ENCODE data around the gene SYNDIG1.

Gene SYNDIG1

DNA sequence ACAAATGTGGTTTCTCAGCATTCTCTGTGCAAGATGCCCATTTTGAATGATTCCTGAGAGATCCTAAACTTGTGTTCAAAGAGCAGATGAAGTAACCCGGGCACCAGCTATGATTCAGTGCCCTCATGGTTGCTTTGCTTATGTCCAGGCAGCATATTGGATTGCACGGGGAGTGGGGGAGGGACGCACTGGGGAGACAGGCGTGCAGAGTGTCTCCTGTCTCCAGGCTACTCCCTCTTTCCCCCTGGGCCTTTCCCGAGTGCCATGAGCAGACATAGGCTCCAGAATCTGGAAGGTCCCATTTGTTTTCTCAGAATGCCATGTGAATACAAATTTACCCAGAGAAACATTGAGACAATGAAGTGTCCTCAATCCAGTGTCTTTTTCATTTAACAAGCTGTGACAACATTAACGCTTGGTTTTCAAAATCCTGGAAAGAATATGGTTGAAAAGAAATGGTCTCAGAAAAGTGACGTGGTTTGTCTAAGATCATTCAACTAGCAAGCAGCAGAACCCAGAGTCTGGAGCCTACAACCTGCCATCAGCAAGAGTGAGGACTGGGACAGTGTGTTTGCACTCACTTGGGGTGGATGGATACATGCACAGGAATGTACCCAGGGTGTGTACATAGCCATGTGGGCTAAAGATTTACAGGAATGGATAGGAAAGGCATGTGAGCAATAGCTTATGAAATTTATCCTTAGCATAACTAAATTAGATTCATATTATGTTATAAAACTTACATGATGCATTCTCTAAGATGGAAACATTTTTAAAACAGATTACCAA, 4.2 kb downstream of the SYNDIG1 start:
- DNase-seq: no peak

- DNase-seq: no peak
These were observed 8.6 kb downstream of the SYNDIG1 start for GRCh38 chr20:24477831-24478547.

DNA sequence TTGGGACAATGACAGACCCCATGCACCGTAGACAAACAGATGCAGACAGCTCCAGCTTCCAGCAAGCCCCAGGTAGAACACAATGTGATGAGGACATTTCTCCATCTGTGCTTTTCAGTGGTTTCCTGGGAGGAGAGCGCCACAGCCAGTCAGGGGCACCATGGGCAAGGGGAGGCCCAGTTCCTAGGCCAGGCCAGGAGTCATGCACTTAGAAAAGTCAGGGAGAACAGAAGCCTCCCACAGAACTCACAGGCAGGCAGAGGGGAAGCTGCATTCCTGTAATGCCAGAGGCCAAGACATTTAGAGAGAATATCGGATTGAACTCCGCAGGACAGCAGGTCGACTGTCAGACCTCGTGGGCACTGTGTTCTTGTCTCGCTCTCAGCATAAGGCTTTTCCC, 9.2 kb downstream of the SYNDIG1 start:
- no peak for DNase-seq

DNA sequence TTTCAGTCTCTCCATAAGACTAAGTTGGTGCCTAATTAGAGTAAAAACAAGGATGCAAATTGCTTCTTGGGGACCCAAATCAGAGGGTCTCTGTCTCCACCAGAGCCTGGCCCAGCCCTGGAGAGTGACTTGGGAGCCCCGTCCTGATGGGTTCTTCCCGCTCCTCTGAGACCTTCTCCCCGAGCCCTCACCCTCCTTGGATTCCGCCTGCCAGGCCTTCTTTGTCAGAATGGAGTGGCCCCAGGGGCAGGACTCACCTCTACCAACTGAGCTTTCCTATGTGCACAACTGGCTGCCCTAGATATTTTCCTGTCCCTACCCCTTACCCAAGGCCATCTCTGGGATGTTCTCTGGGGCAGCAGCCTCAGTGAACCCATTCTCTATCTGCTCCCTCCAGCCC, 9.7 kb downstream of the SYNDIG1 start:
- DNase-seq: no peak

GRCh38 chr20:24479595-24479994, 10.2 kb downstream of the SYNDIG1 start:
- no peak for DNase-seq

GRCh38 chr20:24480509-24480908, 11.1 kb downstream of the SYNDIG1 start:
- DNase-seq: no peak

GRCh38 chr20:24481173-24481572, 11.7 kb downstream of the SYNDIG1 start:
- no peak for DNase-seq

GRCh38 chr20:24483435-24484080, 14.1 kb downstream of the SYNDIG1 start:
- no peak for DNase-seq

GRCh38 chr20:24484081-24484450, 14.6 kb downstream of the SYNDIG1 start:
- no peak for DNase-seq

DNA sequence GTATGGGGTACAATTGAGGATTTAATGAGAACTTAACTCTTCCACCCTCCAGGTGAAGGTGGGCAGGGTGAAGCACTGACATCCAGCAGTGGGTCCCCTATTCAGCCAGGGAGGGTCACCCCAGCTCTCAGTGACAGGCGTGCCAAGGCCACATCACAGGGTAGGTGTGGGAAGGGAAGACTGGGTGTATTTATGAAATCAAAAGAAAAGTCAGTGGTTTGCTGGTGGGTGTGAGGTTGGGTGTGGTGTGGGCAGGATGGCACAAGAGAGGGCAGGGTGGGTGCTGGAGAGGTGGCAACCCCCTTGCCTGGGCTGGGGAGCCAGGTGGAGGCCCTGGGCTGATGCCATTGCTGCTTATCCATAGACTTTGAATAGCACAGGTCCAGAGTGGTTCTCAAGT, 16.6 kb downstream of the SYNDIG1 start:
- DNase-seq: no peak

GRCh38 chr20:24487240-24487639, 17.8 kb downstream of the SYNDIG1 start:
- no peak for DNase-seq

GRCh38 chr20:24487648-24488047, 18.2 kb downstream of the SYNDIG1 start:
- DNase-seq: no peak

DNA sequence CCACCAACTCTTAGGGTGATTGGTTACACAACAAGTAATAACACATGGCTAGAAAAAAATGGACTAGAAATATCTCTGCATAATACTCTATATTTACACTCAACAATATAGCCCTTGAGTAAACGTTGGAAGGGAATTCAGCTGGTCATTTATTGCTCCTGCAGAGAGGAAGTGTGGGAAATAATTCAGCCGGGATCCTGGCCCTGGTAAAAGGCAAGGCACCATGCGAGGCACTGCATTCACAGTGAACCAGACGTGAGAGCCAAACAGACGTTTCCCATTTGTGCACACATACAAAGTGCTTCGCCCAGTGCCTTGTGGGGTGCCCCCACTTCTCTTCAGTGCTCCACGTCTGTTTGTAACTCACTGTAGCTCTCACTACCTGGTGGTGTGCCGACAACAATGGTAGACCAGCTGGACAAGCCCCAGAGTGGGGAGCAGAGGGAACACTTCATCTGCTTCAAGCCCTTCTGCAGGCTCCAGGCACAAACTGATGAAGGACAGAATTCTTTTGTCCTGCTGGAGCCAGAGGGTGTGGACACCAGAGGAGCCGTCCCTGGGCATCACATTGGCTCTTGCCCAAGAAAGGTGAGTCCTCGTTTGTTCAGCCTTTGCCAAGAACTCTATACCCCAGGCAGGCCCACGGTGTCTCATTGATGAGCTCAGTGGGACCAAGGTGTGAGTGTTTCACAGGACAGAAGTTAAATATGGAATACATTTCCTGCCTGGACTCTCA, 18.8 kb downstream of the SYNDIG1 start:
- DNase-seq: no peak

GRCh38 chr20:24488800-24489175, 19.4 kb downstream of the SYNDIG1 start:
- no peak for DNase-seq

GRCh38 chr20:24489193-24489592, 19.8 kb downstream of the SYNDIG1 start:
- DNase-seq: no peak

- DNase-seq: no peak
These were observed 20.3 kb downstream of the SYNDIG1 start for GRCh38 chr20:24489631-24490260.

- no peak for DNase-seq
These were observed 21.2 kb downstream of the SYNDIG1 start for GRCh38 chr20:24490598-24490997.

DNA sequence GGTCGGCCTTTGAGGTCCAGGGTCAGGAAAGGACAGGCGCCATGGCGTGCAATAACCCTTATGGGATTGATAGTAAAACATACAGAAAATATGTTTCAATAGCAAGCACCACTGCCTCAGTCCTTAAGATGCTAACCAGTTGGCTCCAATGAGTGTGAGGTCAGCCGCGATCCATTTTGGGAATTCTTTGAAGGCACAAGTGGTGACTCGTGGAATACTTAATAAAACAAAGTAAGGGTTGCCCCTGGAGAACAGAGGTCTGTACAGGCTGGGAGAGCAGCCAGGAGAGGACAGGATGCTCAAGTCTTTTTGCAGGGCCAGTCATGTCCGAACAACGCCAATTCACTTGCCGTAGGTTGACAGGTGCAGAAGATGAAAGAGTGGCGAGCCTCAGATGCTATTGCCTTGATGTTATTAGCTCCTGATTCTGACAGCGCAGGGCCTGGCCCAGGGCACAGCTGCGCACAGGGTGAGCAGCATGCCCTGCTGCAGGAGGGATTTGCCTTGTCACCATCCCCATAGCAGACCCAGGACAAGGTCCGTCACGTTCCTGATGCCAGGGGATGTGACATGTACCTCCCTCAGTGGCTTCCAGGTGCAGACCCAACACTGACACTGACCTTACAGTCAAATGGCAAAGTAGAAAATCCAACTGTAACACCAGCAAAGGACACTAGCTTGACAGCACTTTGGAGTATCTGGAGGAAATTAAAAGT, 21.8 kb downstream of the SYNDIG1 start:
- DNase-seq: no peak

- DNase-seq: no peak
These were observed 22.7 kb downstream of the SYNDIG1 start for GRCh38 chr20:24492031-24492607.

- DNase-seq: no peak
These were observed 23.3 kb downstream of the SYNDIG1 start for GRCh38 chr20:24492698-24493097.

DNA sequence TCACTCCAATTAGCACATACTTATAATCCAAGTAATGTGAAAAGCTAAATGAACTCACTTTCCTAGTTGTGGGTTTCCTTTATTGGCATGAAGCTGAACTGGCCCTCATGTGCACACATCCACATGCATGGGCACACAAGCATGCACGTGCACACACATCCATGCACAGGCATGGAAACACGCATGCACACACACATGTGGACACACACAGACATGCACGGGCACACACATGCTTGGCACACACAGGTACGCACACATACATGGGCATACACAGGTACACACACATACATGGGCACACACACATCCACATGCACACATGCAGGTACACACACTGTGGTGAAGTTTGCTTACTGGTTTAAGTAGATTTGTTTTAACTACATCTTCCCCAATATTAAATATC, 23.8 kb downstream of the SYNDIG1 start:
- no peak for DNase-seq
